Kidney (tissue), 22 donors: ENCODE results near the gene UTP25. TPM values are rescaled to one million over a fixed set of nuclear protein-coding genes. Genes with fewer than 3 reads are reported as not detected.

ENCODE experiments used
- DNase-seq, 5 donors: peaks; one replicate each; pipeline ENCODE4 v3.0.0-alpha.2; 2013 to 2020
- FAIRE-seq: peaks from 2 replicates; lab custom pipeline; 2012; peaks lifted over from hg19 to GRCh38; lab: Jason Lieb, UNC
- H3K27ac ChIP-seq, 2 donors: one replicate each; pipeline ENCODE4 v1.7.0; 2013; ENCODE audit warnings: low read depth in 2 of 2, low read length in 2 of 2, inconsistent platforms in 1 of 2
- H3K27me3 ChIP-seq: one replicate; pipeline ENCODE4 v1.7.1; 2013; ENCODE audit warnings: low read length, inconsistent platforms; ENCODE audit not compliant: control insufficient read depth, insufficient read depth
- H3K36me3 ChIP-seq, 3 donors: one replicate each; pipeline versions ENCODE4 v1.7.0 to v1.7.1; 2013; ENCODE audit warnings: low read length in 3 of 3, control low read depth in 1 of 3, inconsistent platforms in 1 of 3; ENCODE audit not compliant: insufficient read depth in 3 of 3, control insufficient read depth in 2 of 3
- H3K4me1 ChIP-seq, 3 donors: one replicate each; pipeline versions ENCODE4 v1.7.0 to v1.7.1; 2013; ENCODE audit warnings: low read length in 3 of 3, inconsistent platforms in 1 of 3, low read depth in 1 of 3; ENCODE audit not compliant: control insufficient read depth in 2 of 3, insufficient read depth in 2 of 3
- H3K4me3 ChIP-seq, 3 donors: one replicate each; pipeline versions ENCODE4 v1.7.0 to v1.8.1; 2013; ENCODE audit warnings: low read length in 3 of 3, control low read depth in 1 of 3, inconsistent platforms in 1 of 3
- H3K9ac ChIP-seq, 3 donors: one replicate each; pipeline versions ENCODE4 v1.7.0 to v1.7.1; 2013; ENCODE audit warnings: low read length in 3 of 3, control low read depth in 1 of 3, inconsistent platforms in 1 of 3
- H3K9me3 ChIP-seq, 3 donors: one replicate each; pipeline versions ENCODE4 v1.7.0 to v1.7.1; 2013; ENCODE audit warnings: low read length in 3 of 3, control low read depth in 1 of 3, inconsistent platforms in 1 of 3; ENCODE audit not compliant: control insufficient read depth in 2 of 3, insufficient read depth in 1 of 3
- CTCF ChIP-seq: IDR thresholded peaks from 3 replicates; pipeline ENCODE4 v1.5.1; 2012; ENCODE audit warnings: mild to moderate bottlenecking, moderate library complexity, borderline replicate concordance; ENCODE audit not compliant: insufficient read depth; ENCODE audit errors: extremely low read depth
- intact Hi-C: fragments of 100-400 bp; cut with DNase I; formaldehyde crosslinking; loops from one replicate; pipeline ENCODE4 v1.11.1; 2022
- long read RNA-seq, 10 donors: library from polyadenylated mRNA in 1 of 10; unstranded in 1 of 10; transcript quantifications; one replicate each; pipeline ENCODE4 v2.0.0 and lab custom pipeline, GENCODE V29; 2021 to 2026
- polyA plus RNA-seq: library from polyadenylated mRNA; stranded (reverse); fragments of 350-450 nt; fragmentation: Illumina TruSeq; extraction: RNeasy Lipid Tissue Mini Kit (QIAGEN cat#74804); gene quantifications from one replicate; pipeline ENCODE4 v1.2.3, GENCODE V29; 2014; ENCODE audit warnings: low read depth, low replicate concordance; ENCODE audit not compliant: insufficient read depth
- total RNA-seq: library from RNA; stranded (reverse); fragmentation: NEBNext Ultra II Directional; extraction: Animal tissue kit (Norgen Biotek cat#: 25700); gene quantifications from one replicate; pipeline ENCODE4 v1.2.1, GENCODE V29; 2021
- donor health status: control.
- donor health status: control.
- donor health status: control.
- donor health status: control.
- donor health status: control.
- donor health status: DM: yes; HTN: yes; CAD: no.
- donor health status: Normal renal cell carcinoma (clear cell type).

The UTP25 gene
- 8.9 TPM for total RNA-seq
- 2.0 TPM for polyA plus RNA-seq
- long read RNA-seq, donor 1, full-length matches to known transcripts: 1 of 1 reads
- long read RNA-seq, donor 1, partial matches to known transcripts: 0 of 1 reads
- long read RNA-seq, donor 1, other reads (novel, unspliced or antisense): 0 of 1 reads
- long read RNA-seq, donor 2, full-length matches to known transcripts: 3 of 3 reads
- long read RNA-seq, donor 2, partial matches to known transcripts: 0 of 3 reads
- long read RNA-seq, donor 2, other reads (novel, unspliced or antisense): 0 of 3 reads
- long read RNA-seq, donor 3, full-length matches to known transcripts: 2 of 2 reads
- long read RNA-seq, donor 3, partial matches to known transcripts: 0 of 2 reads
- long read RNA-seq, donor 3, other reads (novel, unspliced or antisense): 0 of 2 reads
- long read RNA-seq, donor 4, full-length matches to known transcripts: 1 of 1 reads
- long read RNA-seq, donor 4, partial matches to known transcripts: 0 of 1 reads
- long read RNA-seq, donor 4, other reads (novel, unspliced or antisense): 0 of 1 reads
- long read RNA-seq, donor 5: 0 reads
- long read RNA-seq, donor 6, full-length matches to known transcripts: 2 of 2 reads
- long read RNA-seq, donor 6, partial matches to known transcripts: 0 of 2 reads
- long read RNA-seq, donor 6, other reads (novel, unspliced or antisense): 0 of 2 reads
- long read RNA-seq, donor 7, full-length matches to known transcripts: 3 of 5 reads
- long read RNA-seq, donor 7, partial matches to known transcripts: 1 of 5 reads
- long read RNA-seq, donor 7, other reads (novel, unspliced or antisense): 1 of 5 reads
- long read RNA-seq, donor 8, full-length matches to known transcripts: 2 of 2 reads
- long read RNA-seq, donor 8, partial matches to known transcripts: 0 of 2 reads
- long read RNA-seq, donor 8, other reads (novel, unspliced or antisense): 0 of 2 reads
- long read RNA-seq, donor 9: 0 reads
- long read RNA-seq, donor 10, full-length matches to known transcripts: 1 of 1 reads
- long read RNA-seq, donor 10, partial matches to known transcripts: 0 of 1 reads
- long read RNA-seq, donor 10, other reads (novel, unspliced or antisense): 0 of 1 reads

- TF ChIP-seq CTCF: peak; percentile 80
- Histone ChIP-seq H3K36me3 (peaks cover 2 to 8% (median 7%) of the 10 kb centered on the region in 3 donors), H3K9me3 (no peaks in the 10 kb centered on the region), H3K27ac (peak within 1 kb of the TSS; percentile 46 to 62), H3K9ac (peak within 1 kb of the TSS in 2 of 3 donors; percentile 47 to 93), H3K27me3 (no peaks in the 10 kb centered on the region), H3K4me3 (peak within 1 kb of the TSS; percentile 94 to 99 (median 98)), H3K4me1 (peaks cover 0 to 5% (median 0%) of the 10 kb centered on the region in 3 donors)
- DNase-seq (peak; percentile 94 to 98 (median 96)), FAIRE-seq (no peak)
- intact Hi-C loops: no loop called here
These were observed at the start of gene UTP25 for GRCh38 chr1:209827384-209828262. Gene UTP25 (plus strand): TSS chr1:209827972. CDS start chr1:209828064, 92 bp downstream.

- Histone ChIP-seq H3K9ac (no peak overlapping the region), H3K4me3 (no peak overlapping the region), H3K36me3 (no peaks in the 10 kb centered on the region), H3K27me3 (no peaks in the 10 kb centered on the region), H3K27ac (no peak overlapping the region), H3K4me1 (peaks cover 0 to 13% (median 7%) of the 10 kb centered on the region in 3 donors), H3K9me3 (no peaks in the 10 kb centered on the region)
- DNase-seq (no peak), FAIRE-seq (no peak)
- intact Hi-C loops: no loop called here
- no peak for TF ChIP-seq CTCF
These were observed 49.7 kb upstream of the UTP25 start for GRCh38 chr1:209778102-209778501.

- Histone ChIP-seq H3K9me3 (no peaks in the 10 kb centered on the region), H3K4me3 (no peak overlapping the region), H3K9ac (no peak overlapping the region), H3K27me3 (no peaks in the 10 kb centered on the region), H3K36me3 (no peaks in the 10 kb centered on the region), H3K4me1 (peaks cover 0 to 19% (median 17%) of the 10 kb centered on the region in 3 donors), H3K27ac (no peak overlapping the region)
- DNase-seq: no peak
- intact Hi-C loops: no loop called here
- FAIRE-seq: no peak
- no peak for TF ChIP-seq CTCF
These were observed 47.5 kb upstream of the UTP25 start for GRCh38 chr1:209780268-209780667.
